ENCODE data around the gene CHAMP1.
"Not testable (repeated sequence)": the region's sequence is repeated elsewhere in the genome, so short reads cannot be mapped to it uniquely, and the experiment has no call there.

CHAMP1 gene

DNA sequence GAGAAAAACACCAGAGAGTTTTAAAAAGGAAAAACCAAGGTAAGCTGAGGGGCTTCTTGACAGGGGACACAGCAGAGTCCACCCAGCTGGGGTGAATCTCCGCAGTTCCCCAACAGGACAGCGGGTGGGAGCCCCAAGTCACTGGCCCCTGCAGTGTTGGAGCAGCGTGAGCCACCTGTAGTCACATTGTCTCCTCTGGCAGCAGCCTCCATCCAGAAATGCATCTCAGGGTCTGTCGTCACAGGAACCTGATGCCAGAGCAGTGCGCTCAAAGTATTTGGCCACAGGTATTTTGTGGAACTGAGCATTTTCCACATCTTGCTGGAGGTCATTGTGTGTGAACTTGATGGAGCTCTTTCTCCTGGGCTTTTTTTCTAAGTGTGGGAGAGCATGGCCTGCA lies 24.7 kb downstream of the CHAMP1 start:
- no peak for DNase-seq

DNA sequence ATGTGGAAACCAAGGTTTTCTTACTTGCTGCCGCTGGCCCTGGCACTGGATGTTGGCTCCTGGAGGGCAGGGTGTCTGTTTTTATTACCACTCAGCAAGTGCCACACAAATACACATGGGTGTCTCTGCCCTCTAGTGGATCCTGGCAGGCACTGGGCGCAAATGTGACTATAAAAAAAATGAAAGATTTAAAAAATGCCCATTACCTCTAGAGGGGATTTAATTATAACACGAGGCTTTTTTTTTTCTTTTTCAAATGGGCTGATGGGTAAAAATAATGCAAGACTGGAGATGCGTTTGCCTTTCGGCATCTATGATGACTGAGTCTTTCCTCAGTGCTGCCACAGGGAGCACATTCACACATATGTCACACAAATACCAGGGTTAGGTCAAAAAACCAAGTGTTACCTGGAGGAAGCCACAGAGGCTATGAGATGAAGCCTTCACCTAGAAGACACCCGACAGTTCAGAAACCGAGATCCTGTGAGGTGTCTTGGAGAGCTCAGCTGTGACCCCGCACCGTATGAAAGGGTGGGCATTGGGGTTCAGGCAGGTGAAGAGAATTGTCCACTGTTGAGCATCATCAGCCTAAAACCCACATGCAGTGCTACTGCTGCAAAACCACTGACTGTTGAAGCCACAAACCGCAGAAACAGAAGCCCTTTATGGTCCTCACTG lies 25.7 kb downstream of the CHAMP1 start:
- peak; percentile 49 for DNase-seq

DNA sequence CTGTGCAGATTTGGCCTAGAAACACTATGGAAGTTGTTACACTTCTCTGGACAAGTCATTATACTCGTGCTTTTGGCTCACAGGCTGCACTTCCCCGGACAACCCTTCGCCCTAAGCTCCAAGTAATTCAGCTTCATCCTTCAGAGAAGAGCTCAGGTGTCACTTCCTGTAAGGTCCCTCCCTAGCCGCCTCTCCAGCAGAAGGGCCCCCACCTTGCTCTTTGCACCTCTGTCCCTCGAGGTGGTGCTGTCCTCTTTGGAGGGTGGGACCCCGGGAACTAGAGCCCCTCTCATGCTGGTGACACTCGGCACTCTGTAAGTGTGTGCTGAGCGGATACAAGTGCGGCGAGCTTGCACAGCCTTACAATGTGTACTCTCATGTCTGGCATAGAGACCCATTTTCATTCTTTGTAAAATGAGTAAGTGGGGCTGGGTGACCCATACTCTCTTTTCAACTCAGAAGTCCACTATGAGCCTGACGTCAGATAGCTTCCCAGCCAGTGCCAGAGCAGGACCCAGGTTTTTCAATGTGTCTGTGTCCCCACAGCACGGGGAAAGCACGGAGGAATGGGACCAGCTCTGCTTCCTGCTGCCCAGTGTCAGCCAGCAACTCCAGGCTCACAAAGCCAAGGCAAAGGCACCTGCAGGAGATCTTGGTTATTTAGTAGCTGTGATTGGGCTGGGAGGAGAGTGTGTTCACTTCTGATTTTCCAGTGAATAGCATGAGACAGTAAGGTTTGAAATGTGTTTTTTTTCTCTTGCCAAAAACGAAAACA lies 26.9 kb downstream of the CHAMP1 start:
- no peak for DNase-seq

DNA sequence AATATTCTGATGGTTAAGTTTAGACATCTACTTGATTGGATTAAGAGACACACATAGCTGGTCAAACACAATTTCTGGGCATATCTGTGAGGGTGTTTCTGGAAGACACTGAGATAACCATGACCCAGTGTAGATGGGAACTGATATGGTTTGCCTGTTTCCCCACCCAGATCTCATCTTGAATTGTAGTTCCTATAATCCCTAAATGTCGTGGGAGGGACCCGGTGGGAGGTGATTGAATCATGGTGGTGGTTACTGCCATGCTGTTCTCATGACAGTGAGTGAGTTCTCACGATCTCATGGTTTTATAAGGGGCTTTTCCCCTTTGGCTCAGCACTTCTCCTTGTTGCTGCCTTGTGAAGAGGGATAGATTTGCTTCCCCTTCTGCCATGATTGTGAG lies 33.0 kb downstream of the CHAMP1 start:
- DNase-seq, result not testable (repeated sequence)

DNA sequence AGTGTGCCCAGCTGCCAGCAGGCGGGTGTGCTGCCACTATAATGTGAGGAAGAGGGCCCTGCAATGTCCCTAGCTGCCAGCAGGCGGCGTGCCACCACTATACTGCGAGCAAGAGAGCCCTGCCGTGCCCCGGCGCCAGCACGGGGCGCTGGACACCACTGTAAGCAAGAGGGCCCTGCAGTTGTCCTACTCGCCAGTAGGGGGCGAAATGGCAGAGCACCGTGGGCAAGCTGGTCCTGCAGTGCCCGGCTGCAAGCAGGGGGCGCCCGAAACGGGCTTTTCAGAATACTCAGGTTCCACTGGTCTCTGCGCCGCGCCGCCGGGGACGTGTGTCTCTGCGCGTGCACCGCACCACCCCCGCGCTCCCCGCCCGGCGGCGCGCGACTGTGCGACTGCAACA lies 38.5 kb downstream of the CHAMP1 start:
- DNase-seq, result peak; percentile 21

DNA sequence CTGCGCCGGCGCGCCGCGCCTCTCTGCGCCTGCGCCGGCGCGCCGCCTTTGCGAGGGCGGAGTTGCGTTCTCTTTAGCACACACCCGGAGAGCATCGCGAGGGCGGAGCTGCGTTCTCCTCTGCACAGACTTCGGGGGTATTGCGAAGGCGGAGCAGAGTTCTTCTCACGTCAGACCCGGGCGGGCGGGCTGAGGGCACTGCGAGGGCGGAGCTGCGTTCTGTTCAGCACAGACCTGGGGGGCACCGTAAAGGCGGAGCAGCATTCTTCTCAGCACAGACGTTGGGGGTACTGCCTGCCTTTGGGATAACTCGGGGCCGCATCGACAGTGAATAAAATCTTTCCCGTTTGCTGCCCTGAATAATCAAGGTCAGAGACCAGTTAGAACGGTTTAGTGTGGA lies 39.1 kb downstream of the CHAMP1 start:
- DNase-seq, result not testable (repeated sequence)
